D721Med (cell line): ENCODE measurements around the gene MOK.

ENCODE experiments used
- DNase-seq: peaks from one replicate; pipeline ENCODE4 v3.0.0; 2011; ENCODE audit warnings: low spot score; ENCODE audit not compliant: insufficient read length
- FAIRE-seq: peaks from 2 replicates; lab custom pipeline; 2011; peaks lifted over from hg19 to GRCh38; lab: Jason Lieb, UNC
- CTCF ChIP-seq: IDR thresholded peaks from 2 replicates; pipeline ENCODE4 v1.5.1; 2012; ENCODE audit warnings: mild to moderate bottlenecking, control low read depth; ENCODE audit not compliant: insufficient read depth; ENCODE audit errors: missing control alignments

Gene MOK

GRCh38 chr14:102280376-102280962 lies 24.5 kb downstream of the MOK start:
- FAIRE-seq, result no peak
- no peak for DNase-seq
- no peak for TF ChIP-seq CTCF

DNA sequence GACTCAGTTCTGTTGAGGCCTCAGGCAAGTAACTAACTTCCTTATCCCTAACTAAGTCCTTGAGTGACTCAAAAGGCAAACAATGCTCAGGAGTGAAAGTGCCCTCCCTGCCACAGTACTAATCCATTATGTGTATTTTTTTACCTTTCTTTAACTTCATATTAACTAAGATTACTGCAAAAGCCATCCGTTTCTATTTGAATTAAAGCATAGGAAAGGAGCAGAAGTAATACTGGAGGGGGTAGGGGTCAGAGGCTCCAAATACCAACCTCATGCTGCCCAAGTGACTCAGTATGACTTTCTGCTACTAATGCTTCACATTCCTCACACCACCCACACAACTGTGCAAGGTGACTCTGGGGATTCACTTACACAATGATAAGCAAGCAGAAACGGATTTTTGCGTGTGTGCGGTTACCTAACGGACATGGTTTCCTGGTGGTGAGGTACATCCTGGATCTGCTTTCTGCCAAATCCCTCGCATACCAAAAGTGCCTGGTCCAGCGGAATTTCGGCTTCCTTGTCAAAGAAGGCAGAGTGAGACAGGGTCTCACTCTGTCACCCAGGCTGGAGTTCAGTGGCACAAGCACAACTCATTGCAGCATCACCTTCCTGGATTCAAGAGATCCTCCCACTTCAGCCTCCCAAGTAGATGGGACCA lies 25.1 kb downstream of the MOK start:
- no peak for TF ChIP-seq CTCF
- FAIRE-seq (no peak), DNase-seq (no peak)

GRCh38 chr14:102279282-102279681 lies 25.7 kb downstream of the MOK start:
- FAIRE-seq (no peak), DNase-seq (no peak)
- no peak for TF ChIP-seq CTCF

GRCh38 chr14:102278631-102278935 lies 26.4 kb downstream of the MOK start:
- no peak for TF ChIP-seq CTCF
- no peak for DNase-seq
- FAIRE-seq, result no peak

DNA sequence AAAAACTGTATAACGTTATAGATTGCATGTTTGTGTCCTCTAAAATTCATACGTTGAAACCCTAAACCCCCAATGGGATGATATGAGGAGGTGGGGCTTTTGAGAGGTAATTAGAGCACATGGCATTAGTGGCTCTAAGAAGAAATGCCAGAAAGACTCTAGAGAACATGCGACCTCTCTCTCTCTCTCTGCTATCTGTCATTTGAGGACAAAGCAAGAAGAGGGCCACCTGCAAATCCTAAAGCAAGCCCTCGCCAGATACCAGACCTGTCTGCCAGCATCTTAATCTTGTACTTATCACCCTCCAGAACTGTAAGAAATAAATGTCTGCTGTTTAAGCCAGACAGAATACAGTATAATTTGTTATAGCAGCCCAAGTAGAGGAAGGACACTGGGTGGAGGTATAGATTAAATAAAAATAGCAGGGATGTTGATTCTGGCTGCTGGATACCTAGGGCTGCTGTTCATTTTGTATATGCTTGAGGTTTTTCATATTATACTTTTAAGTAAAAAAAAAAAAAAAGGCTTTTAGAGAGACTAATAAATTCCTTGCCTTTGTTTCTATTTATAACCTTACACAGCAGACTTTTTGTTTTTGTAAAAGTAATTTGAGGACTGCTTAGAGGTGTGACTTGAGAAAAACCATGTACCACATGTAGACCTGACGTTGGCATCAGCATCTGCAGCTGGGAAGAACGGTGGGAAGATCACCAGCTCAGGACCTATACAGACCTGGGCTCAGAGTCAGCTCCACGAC lies 26.9 kb downstream of the MOK start:
- FAIRE-seq, result no peak
- DNase-seq, result no peak
- no peak for TF ChIP-seq CTCF

DNA sequence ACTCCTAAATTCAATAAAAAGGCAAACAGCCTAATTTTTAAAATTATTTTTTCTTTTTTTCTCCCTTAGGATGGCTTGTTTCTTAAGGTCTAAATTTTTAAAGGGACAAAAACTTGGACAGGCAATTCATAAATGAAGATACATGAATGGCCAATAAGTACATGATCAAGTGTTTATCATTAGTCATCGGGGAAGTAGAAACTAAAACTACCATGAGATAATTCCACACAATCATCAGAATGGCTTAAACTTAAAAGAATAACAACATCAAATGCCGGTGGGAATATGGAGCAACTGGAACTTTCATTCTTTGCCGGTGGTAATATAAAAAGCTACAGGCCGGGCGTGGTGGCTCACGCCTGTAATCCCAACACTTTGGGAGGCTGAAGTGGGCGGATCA lies 29.1 kb downstream of the MOK start:
- no peak for FAIRE-seq
- no peak for TF ChIP-seq CTCF
- no peak for DNase-seq

- no peak for FAIRE-seq
Measured at GRCh38 chr14:102272392-102272791, 32.6 kb downstream of the MOK start.

More at GRCh38 chr14:102272392-102272791, 32.6 kb downstream of the MOK start:
- TF ChIP-seq CTCF, result no peak
- DNase-seq, result no peak
